NCI-H748 (cell line): ENCODE data around the gene HIGD1B.
A peak's percentile ranks its signal among the peaks of the same experiment; 100 is the strongest.

ENCODE experiments used
- DNase-seq: peaks from one replicate; lab custom pipeline; 2025; ENCODE audit not compliant: unreplicated experiment; lab: John Stamatoyannopoulos, UW

The HIGD1B gene

DNA sequence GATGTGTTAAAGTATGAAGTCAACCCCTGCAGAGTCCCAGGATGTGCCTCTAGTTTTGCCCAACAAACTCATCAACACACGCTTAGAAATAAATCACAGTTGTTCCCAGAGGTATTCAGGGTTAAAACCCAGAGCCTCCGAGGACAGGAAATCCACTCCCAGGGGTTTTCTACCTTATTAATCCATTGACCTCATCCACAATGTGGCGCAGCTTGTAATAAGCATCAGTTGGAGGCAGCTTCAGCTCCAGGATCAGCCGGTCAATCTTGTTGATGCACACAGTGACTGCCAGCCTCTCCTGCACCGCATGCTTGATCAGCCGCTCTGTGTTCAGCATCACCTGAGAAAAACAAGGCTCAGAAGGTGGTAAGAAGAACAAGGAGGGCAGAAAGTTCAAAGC is 28.1 kb downstream of the HIGD1B start:
- no peak for DNase-seq

DNA sequence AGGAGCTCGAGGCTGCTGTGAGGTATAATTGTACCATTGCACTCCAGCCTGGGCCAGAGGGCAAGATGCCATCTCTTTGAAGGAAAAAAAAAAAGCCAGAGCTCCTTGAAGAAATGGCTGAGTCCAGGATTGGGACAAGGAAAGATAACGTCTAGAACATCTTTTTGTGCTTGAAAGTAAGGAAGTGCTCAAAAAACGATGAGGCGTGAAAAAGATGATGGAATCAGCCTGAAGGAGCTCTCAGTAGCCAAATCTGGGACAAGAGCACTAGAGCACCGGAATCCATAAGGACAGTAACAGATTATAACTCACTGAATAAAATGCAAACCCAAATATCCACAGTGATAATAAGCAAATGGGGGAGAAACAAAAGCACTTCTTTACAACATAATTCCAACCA is 29.4 kb downstream of the HIGD1B start:
- no peak for DNase-seq

DNA sequence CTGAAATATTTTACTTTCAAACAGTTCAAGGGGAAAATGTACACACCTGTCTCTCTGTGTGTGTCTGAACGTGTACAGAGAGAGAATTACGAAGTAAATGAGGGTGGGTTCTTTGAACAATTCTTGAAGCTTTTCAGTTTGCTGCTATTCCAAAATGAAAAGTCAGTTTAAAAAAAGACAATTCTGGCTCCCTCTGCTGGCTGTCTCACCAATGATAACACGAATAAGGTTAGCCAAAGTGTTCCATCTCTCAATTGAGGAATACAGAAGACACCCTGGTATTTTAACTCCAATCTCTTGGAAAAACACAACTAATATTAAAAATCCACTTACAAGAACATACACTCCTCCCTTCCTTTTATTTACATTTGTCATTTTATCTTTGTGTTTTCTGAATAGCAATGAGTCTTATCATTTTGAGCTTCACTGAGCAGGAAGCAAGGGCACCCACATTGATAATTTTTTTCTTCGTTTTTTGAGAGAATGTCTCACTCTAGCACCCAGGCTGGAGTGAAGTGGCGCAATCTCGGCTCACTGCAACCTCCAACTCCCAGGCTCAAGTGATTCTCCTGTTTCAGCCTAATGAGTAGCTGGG is 31.0 kb downstream of the HIGD1B start:
- DNase-seq = peak; percentile 27

DNA sequence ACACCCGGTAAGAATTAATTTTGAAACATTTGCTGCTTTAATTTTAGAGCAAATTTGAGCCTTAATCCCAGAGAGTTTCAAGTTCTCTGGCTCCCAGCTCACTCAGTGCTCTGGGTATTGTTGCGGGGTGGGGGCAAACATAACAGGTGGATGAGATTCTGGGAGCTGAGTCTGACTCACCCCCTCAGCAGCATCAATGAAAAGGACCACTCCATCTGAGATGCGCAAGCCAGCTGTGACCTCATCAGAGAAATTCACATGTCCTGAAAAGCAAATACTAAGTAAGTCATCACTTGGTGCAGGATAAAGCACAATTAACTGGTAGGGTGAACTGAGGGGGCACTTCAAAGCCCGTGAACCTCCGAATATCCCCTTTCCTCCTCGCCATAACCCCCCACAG is 31.7 kb downstream of the HIGD1B start:
- no peak for DNase-seq

DNA sequence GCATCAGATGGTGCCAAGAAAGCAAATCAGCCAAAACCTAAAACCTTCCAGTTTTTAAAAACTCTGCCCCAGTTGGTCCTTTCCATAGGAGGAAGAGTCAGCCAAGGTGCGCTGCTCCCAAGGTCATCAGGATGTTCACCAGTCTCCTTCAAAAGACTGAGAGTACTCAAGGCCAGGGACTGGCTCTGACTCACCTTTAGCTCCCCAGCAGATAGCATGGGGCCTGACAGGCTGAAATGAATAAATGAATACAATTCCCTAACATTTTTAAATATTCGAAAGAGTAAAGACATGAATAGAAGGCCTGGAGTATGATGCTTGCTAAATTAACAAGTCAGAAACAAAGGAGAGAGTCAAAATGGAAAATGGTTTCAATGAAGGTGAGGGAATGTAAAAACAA is 32.4 kb downstream of the HIGD1B start:
- DNase-seq = no peak

DNA sequence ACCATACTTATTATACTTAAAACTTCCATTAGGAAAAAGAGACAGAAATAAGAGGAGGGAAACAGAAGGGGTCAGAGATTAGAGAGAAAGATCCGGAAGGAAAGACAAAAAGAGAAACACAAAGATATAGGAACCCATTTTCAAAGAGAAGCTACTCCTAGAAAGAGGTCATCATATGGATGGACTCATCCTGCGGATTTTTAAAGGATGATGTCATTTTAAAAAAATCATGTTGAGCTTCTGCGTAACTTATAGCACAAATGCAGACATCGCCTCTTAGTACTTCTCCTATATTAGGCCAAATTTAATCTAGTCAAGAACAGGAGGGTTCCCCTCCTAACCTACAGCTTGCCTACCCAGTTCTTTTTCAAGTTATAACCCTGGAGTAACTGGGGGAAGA is 33.5 kb downstream of the HIGD1B start:
- DNase-seq = no peak

DNA sequence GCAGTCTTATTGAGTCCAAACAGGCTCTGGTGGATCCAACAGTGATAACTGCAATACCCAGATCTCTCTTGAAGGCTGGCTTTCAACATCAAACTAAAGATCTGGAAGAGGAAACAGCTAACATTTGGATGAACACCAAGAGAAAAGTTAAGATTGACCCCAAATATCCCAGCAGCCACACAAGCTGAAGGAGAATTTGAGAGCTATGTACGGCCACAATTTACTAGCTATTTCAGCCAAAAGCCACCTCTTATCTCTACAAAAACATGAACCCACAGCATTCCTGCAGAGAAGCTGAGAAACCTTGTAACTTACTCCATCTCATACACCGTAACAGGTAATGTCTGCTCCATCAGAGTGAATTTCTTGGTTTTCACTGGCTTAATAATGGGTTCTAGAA is 37.3 kb downstream of the HIGD1B start:
- no peak for DNase-seq

DNA sequence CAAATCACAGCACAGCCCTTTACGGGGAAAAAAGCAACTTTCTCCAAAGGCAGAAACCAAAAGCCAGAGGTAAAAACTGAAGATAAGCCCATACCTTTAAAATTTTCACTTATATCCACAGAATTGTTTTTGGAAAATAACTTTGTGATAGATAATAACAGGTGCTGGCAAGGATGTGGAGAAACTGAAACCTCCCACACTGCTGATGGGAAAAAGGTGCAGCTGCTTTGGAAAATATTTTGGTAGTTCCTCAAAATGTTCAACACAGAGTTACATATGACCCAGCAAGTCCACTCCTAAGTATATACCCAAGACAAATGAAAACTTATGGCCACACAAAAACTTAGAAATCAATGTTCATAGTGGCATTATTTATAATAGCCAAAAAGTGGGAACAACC is 39.3 kb downstream of the HIGD1B start:
- no peak for DNase-seq

DNA sequence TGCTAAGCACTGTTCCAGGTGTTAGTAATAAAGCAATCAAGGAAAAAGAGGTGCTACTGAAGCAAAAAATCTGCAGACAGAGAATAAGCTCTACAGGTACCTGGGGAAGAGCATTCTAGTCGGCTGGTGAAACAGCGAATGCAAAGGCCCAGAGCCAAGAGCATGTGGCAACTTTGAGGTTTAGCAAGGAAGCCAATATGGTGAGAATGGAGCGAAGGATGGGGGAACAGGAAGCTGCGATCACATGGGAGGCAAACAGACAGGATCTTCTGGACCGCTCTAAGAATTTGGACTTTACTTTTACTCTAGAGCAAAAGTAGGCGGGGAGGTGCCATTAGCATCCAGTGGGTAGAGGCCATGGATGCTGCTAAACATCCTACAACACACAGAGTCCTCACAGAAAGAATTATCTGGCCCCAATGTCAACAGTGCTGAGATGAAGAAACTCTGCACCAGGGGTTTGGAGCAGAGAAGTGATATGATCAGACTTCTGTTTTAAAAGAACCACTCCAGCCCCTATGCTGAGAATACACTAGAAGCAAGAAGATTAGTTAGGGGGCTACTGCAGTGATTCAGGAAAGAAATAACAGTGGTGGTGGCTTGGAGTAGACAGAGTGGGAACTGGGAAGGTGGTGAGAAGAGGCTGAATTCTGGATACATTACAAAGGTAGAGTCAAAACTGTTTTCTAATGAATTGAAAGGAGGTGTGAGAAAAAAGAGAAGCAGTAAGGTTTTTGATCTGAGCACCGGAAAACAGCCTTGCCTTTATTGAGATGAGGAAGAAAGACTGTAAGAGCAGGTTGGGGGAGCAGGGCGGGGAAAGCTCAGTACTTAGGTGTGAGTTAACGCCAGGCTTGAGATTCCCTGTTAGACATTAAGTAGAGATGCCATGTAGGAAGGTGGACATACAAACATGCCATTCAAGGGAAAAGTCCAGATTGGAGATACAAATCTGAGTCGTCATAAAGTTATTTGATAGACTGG is 40.6 kb downstream of the HIGD1B start:
- no peak for DNase-seq

DNA sequence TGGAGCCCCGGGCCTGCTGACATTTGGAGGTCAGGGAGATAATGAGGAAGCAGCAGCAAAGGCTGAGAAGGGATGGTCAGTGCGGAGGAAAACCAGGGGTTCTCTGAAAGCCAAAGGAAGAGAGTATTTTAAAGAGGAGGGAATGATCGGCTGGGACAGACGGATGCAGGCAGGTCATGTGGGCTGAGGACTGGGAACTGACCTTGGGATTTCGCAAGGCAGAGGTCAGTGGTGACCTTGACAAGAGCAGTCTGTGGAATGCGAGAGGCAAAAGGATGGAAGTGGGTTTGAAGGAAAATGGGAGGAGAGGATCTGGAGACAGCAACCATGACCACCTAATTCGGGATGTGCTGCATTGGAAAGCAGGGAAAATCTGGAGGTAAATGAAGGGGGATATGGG is 41.3 kb downstream of the HIGD1B start:
- no peak for DNase-seq

DNA sequence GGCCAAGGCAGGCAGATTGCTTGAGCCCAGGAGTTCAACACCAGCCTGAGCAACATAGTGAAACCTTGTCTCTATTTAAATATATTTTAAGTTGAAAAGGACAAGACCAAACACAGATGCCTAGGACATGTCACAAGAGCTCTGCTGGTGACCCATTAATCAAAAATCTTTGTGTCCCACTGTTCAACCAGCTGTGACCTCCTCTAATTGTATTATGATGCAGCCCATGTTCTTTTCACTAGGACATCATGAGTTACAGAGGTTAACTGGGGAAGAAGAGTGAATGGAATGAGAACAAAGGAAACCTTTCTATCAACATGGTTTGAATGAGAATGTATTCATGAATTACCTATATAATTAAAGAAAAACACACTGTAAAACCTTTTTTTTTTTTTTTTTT is 44.6 kb downstream of the HIGD1B start:
- no peak for DNase-seq

DNA sequence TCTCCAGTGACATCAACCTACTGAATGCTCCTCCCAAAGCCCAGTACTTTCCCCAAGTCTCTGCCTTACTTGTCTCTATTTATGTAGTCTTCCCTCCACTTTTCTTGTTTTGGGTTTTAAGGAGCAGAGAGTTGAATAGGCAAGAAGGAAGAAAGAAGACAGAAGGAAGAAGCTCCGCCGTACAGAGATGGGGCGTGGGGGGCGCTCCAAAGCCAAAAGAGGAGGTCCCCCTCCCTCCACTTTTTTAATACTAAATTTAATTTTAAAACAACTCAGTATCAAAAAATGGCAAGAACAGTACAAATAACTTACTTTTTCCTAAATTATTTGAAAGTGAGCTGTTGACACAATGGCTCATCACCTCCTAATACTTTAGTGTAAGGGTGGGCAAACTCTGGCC is 47.0 kb downstream of the HIGD1B start:
- no peak for DNase-seq

DNA sequence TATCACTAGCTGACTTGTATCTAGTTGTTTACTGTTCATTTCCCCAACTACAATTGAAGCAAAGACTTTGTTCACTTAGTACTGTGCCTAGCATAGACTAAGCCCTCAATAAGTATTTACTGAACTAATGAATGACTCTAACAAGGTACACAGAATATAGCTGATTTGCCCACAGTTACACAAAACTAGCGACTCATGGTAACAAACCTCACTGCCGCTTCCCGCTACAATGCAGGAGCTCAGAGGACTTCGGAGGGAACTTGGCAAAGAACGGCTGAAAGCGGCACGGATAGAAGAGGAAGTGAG is 51.0 kb downstream of the HIGD1B start:
- no peak for DNase-seq

DNA sequence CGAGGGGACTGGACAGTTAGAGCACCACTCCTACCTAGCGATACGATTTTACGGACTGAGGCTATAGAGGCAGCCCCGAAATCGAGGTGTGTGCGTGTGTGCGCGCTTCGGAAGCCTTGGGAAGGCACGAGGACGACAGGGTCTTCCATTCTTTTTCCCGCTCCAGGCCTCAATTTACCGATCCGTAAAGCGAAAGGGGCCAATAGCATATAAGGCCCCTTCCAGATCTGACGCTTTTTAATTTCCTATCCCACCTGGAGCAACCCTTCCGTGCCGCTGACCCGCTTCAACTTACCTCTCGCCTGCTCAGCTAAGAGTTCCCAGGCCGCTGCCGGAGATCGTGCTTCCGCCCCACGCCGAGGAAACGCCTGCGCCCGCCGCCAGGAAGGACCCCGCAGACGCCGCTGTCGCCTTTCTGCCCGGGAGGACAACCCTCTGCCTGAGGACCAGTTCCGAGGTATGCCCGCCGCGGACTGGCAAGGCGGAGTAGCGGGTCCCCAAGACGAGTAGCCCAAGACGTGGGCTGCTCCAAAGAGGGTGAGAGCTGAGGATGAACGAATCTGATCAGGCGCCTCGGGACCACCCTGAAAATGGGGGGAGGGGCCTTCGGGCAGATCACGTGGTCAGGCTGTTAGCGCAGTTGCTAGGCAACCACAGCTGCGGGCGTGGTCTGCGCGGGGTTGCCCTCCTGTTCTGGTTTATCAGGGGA is 51.5 kb downstream of the HIGD1B start, which contains the start of gene EFTUD2:
Gene EFTUD2 (minus strand): TSS at position 372 of the 709 bp plus-strand sequence. CDS start 4,924 bp downstream, outside the sequence.
- peak; percentile 91 for DNase-seq
